ENCODE measurements around the gene BRIP1. TPM values are rescaled to one million over a fixed set of nuclear protein-coding genes. Genes with fewer than 3 reads are reported as not detected.
A peak's percentile ranks its signal among the peaks of the same experiment; 100 is the strongest.

Gene BRIP1
- total and polyA plus RNA-seq, 9 of the 15 experiments (the other 6 are each of a cell fraction or from before 2014, with no cell fraction given), result 2.4 to 17.5 (median 11.2) TPM

GRCh38 chr17:61875285-61875684 is 12.0 kb upstream of the BRIP1 start:
- Histone ChIP-seq H3K4me1 (replicated peaks in 1 of 2; ENCODE audit: control insufficient read depth in 2 of 2, insufficient read depth in 2 of 2, low read length in 2 of 2) (no peaks in the 10 kb centered on the region), H3K27ac (ENCODE audit: extremely low read depth, low read depth, low read length) (no peak overlapping the region), H3K27me3 (ENCODE audit: control insufficient read depth in 2 of 2, insufficient read depth in 2 of 2, low read length in 2 of 2) (no peaks in the 10 kb centered on the region), H4K20me1 (replicated peaks; ENCODE audit: control insufficient read depth, insufficient read depth, low read length) (no peaks in the 10 kb centered on the region), H3K4me3 (no peak overlapping the region), H3K79me2 (ENCODE audit: control insufficient read depth, insufficient read depth, low read length) (no peaks in the 10 kb centered on the region), H3K9ac (ENCODE audit: insufficient read depth in 1 of 2, low read depth in 2 of 2, low read length in 2 of 2) (no peak overlapping the region), H3K9me3 (replicated peaks; ENCODE audit: control insufficient read depth, insufficient read depth, low read depth, low read length) (no peaks in the 10 kb centered on the region), H3K4me2 (ENCODE audit: insufficient read depth, low read length) (no peak overlapping the region), H3K9me1 (ENCODE audit: control insufficient read depth, insufficient read depth, low read length) (no peaks in the 10 kb centered on the region), H3K36me3 (ENCODE audit: control insufficient read depth, insufficient read depth, low read length) (peaks cover 50% of the 10 kb centered on the region), H2AFZ (ENCODE audit: low read depth, low read length) (no peak overlapping the region)
- DNase-seq (ENCODE audit: extremely low read depth in 1 of 4, low spot score in 3 of 4), result no peak
- WGBS (ENCODE audit: insufficient coverage, low coverage, missing lambda C conversion rate), result 88% methylated on average over 1 of the region's 1 CpG
- no peak for FAIRE-seq
- intact Hi-C loops (cut with micrococcal nuclease), result no loop called here
- in situ Hi-C loops (cut with MboI), result no loop called here
- ChIA-PET CTCF (ENCODE audit: low intra/inter-chr PET ratio) (no interaction called here), POLR2A (interaction anchor here (2.2 kb wide), 1 partner anchor 11 kb away, joined by 14 read pairs; the partner anchor contains the start of gene BRIP1)
- TF ChIP-seq MEF2A (IDR thresholded peaks at IDR 0.05; ENCODE audit: control insufficient read depth, low read depth, low read length) (no peak), ZBTB11 (CRISPR knock-in tag; IDR thresholded peaks at IDR 0.05) (peak in 1 of 3 experiments; percentile 83; a peak in 2 of 6 replicates)
- no TSS peak for BruUV-seq (replicated peaks)
- ATAC-seq, result no peak
